Measurements from ENCODE around the gene NUDT14. TPM values are rescaled to one million over a fixed set of nuclear protein-coding genes. Genes with fewer than 3 reads are reported as not detected.

NUDT14 gene
- total and polyA plus RNA-seq, 2 of the 4 experiments (the other 2 are of a cell fraction), result 5.6 to 9.3 TPM

DNA sequence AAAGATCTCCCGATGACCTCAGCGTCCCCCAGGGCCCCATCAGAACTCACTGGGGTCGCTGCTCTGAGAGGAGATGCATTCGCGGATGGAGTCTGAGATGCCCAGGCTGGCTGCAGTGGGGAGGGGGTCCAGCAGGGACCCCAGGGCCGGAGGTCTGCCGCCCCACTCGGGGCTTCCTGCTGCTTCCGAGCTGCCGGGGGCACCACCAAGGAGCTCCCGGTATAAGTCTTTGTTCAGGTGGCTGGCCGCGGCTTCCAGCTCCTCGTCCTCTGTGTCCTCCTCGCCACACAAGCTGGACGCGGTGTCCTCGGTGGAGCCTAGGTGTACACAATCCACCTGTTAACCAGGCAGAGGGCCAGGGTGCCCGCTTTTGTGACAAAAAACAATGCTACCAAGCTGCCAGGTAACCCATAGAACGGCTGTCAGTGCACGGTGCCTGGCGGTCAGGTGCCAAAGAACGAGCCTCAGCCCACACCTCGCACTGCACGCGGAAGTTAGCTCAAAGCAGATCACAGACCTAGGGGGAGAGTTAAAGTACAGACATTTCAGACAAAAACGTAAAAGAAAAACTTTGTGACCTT lies 40.6 kb upstream of the NUDT14 start:
- WGBS, 2 experiments (ENCODE audit: extremely low coverage in 2 of 2, insufficient read length in 1 of 2), result 96% methylated on average over 16 of the region's 27 CpGs; no CpG with 5 or more reads in 1 of the 2 experiments
- no peak for TF ChIP-seq NFE2L2 (IDR thresholded peaks at IDR 0.05; ENCODE audit: low read depth, low read length)
- no peak for TF ChIP-seq RAD21 (IDR thresholded peaks at IDR 0.05; ENCODE audit: low read length)
- TF ChIP-seq, protein P1, sequence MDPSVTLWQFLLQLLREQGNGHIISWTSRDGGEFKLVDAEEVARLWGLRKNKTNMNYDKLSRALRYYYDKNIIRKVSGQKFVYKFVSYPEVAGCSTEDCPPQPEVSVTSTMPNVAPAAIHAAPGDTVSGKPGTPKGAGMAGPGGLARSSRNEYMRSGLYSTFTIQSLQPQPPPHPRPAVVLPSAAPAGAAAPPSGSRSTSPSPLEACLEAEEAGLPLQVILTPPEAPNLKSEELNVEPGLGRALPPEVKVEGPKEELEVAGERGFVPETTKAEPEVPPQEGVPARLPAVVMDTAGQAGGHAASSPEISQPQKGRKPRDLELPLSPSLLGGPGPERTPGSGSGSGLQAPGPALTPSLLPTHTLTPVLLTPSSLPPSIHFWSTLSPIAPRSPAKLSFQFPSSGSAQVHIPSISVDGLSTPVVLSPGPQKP (IDR thresholded peaks at IDR 0.05; ENCODE audit: borderline replicate concordance, low read depth, low read length), result no peak
- TF ChIP-seq FOS (IDR thresholded peaks at IDR 0.05; ENCODE audit: low read depth, low read length), result no peak
- no peak for TF ChIP-seq SMC3 (IDR thresholded peaks at IDR 0.05; ENCODE audit: low read depth, low read length)
- no peak for TF ChIP-seq RCOR1 (IDR thresholded peaks at IDR 0.05; ENCODE audit: insufficient replicate concordance, low read length)
- no peak for TF ChIP-seq MAZ (IDR thresholded peaks at IDR 0.05; ENCODE audit: borderline replicate concordance, low read depth, low read length)
- Histone ChIP-seq H2BK20ac (ENCODE audit: low read depth, low read length) (no peak overlapping the region), H3K27me3 (ENCODE audit: control insufficient read depth, insufficient read depth, low read length) (no peaks in the 10 kb centered on the region), H3K27ac (ENCODE audit: insufficient read depth, low read length) (no peak overlapping the region), H3K4me3 (ENCODE audit: insufficient read depth, low read depth, low read length) (no peak overlapping the region), H3K4me1 (ENCODE audit: control insufficient read depth, insufficient read depth, low read length) (peaks cover 2% of the 10 kb centered on the region; the same call in 1 of the 2 replicates), H4K91ac (ENCODE audit: insufficient read depth, low read depth, low read length) (no peak overlapping the region), H3K23ac (ENCODE audit: low read depth, low read length) (no peak overlapping the region), H3K18ac (ENCODE audit: low read depth, low read length) (no peak overlapping the region), H2BK5ac (ENCODE audit: low read depth, low read length, poor library complexity, severe bottlenecking) (no peak overlapping the region), H3K9me1 (ENCODE audit: insufficient read depth, low read length) (peaks cover 3% of the 10 kb centered on the region), H4K8ac (ENCODE audit: low read depth in 2 of 2, low read length in 2 of 2) (no peak overlapping the region), H4K5ac (ENCODE audit: low read depth, low read length) (no peak overlapping the region), H3K4me2 (ENCODE audit: low read depth, low read length) (no peak overlapping the region), H2BK120ac (ENCODE audit: low read depth, low read length) (no peak overlapping the region), H3K4ac (ENCODE audit: low read depth, low read length) (no peak overlapping the region), H3K56ac (ENCODE audit: extremely low read depth, insufficient read depth, low read length) (no peak overlapping the region), H2BK15ac (ENCODE audit: low read depth, low read length) (no peak overlapping the region), H2AK9ac (replicated peaks; ENCODE audit: low read depth, low read length, poor library complexity) (no peak overlapping the region), H4K20me1 (ENCODE audit: insufficient read depth, low read length) (no peaks in the 10 kb centered on the region; the same call in 1 of the 2 replicates), H3K36me3 (ENCODE audit: control insufficient read depth, insufficient read depth, low read length) (peaks cover 56% of the 10 kb centered on the region), H3K79me1 (ENCODE audit: low read depth in 1 of 2, low read length in 2 of 2) (peaks cover 3 to 9% of the 10 kb centered on the region in 2 experiments), H3K9me3 (ENCODE audit: control insufficient read depth, insufficient read depth, low read length) (no peaks in the 10 kb centered on the region), H3K9ac (ENCODE audit: low read depth, low read length) (no peak overlapping the region), H3K14ac (replicated peaks; ENCODE audit: low read depth, low read length) (no peak overlapping the region), H2AFZ (replicated peaks; ENCODE audit: low read length, poor library complexity) (no peak overlapping the region), H2AK5ac (ENCODE audit: low read depth, low read length) (no peak overlapping the region)
- dilution Hi-C loops (cut with HindIII; ENCODE audit: low sequenced_read_pairs, unreplicated experiment) (no loop called here), intact Hi-C loops (cut with micrococcal nuclease) (no loop called here), in situ Hi-C loops (cut with MboI; ENCODE audit: low sequenced_read_pairs) (no loop called here)
- no TSS peak for BruUV-seq (replicated peaks)
- POLR2A ChIA-PET (ENCODE audit: unreplicated experiment), result no interaction called here
- ATAC-seq (ENCODE audit: low read depth) (no peak), DNase-seq (no peak)
- CTCF ChIA-PET, result no interaction called here
